IMR-90 (cell line): Measurements from ENCODE around the gene CDC42EP5.

Source experiments
- BHLHE40 ChIP-seq: fragments of 150-350 bp; IDR thresholded peaks from 2 replicates; pipeline ENCODE4 v1.6.1; 2016; ENCODE audit warnings: mild to moderate bottlenecking, low read depth, low read length
- CEBPB ChIP-seq: IDR thresholded peaks from 2 replicates; pipeline ENCODE4 v1.6.1; 2012; ENCODE audit warnings: low read depth, low read length, improper control_type of control experiment
- CTCF ChIP-seq: conservative IDR thresholded peaks from 2 replicates; pipeline ENCODE4 v1.5.1; 2012; ENCODE audit warnings: mild to moderate bottlenecking, low read depth, low read length, improper control_type of control experiment
- ELK1 ChIP-seq: fragments of 150-350 bp; IDR thresholded peaks from 2 replicates; pipeline ENCODE4 v1.6.1; 2016; ENCODE audit warnings: low read depth, mild to moderate bottlenecking, low read length, moderate library complexity, borderline replicate concordance
- FOS ChIP-seq: fragments of 150-350 bp; IDR thresholded peaks from 2 replicates; pipeline ENCODE4 v1.6.1; 2016; ENCODE audit warnings: low read depth, low read length
- MAZ ChIP-seq: IDR thresholded peaks from 2 replicates; pipeline ENCODE4 v1.6.1; 2012; ENCODE audit warnings: low read depth, mild to moderate bottlenecking, low read length, improper control_type of control experiment, moderate library complexity, borderline replicate concordance
- POLR2A ChIP-seq: IDR thresholded peaks from 2 replicates; pipeline ENCODE4 v1.6.1; 2012; ENCODE audit warnings: mild to moderate bottlenecking, low read depth, low read length
- RAD21 ChIP-seq: IDR thresholded peaks from 2 replicates; pipeline ENCODE4 v1.6.1; 2012; ENCODE audit warnings: low read length, improper control_type of control experiment
- RCOR1 ChIP-seq: IDR thresholded peaks from 2 replicates; pipeline ENCODE4 v1.6.1; 2012; ENCODE audit warnings: mild to moderate bottlenecking, low read length, improper control_type of control experiment; ENCODE audit not compliant: insufficient replicate concordance
- RFX5 ChIP-seq: IDR thresholded peaks from 2 replicates; pipeline ENCODE4 v1.8.0; 2012; ENCODE audit warnings: low read depth, mild to moderate bottlenecking, low read length, moderate library complexity
- SMC3 ChIP-seq: fragments of 150-350 bp; IDR thresholded peaks from 2 replicates; pipeline ENCODE4 v1.6.1; 2016; ENCODE audit warnings: low read depth, mild to moderate bottlenecking, antibody characterized with exemption, low read length, moderate library complexity

- no peak for TF ChIP-seq BHLHE40
- TF ChIP-seq CTCF: no peak
- TF ChIP-seq RFX5: no peak
- TF ChIP-seq ELK1: no peak
- TF ChIP-seq POLR2A: no peak
- no peak for TF ChIP-seq RAD21
- TF ChIP-seq MAZ: no peak
- no peak for TF ChIP-seq RCOR1
- TF ChIP-seq FOS: no peak
- no peak for TF ChIP-seq SMC3
- TF ChIP-seq CEBPB: no peak
Measured at GRCh38 chr19:54461210-54461609, 11.9 kb downstream of the CDC42EP5 start.
